Measurements from ENCODE around the gene C19orf25. TPM values are rescaled to one million over a fixed set of nuclear protein-coding genes. Genes with fewer than 3 reads are reported as not detected.

Gene C19orf25
- total and polyA plus RNA-seq, 7 donors: 8.1 to 45.0 (median 19.9) TPM

DNA sequence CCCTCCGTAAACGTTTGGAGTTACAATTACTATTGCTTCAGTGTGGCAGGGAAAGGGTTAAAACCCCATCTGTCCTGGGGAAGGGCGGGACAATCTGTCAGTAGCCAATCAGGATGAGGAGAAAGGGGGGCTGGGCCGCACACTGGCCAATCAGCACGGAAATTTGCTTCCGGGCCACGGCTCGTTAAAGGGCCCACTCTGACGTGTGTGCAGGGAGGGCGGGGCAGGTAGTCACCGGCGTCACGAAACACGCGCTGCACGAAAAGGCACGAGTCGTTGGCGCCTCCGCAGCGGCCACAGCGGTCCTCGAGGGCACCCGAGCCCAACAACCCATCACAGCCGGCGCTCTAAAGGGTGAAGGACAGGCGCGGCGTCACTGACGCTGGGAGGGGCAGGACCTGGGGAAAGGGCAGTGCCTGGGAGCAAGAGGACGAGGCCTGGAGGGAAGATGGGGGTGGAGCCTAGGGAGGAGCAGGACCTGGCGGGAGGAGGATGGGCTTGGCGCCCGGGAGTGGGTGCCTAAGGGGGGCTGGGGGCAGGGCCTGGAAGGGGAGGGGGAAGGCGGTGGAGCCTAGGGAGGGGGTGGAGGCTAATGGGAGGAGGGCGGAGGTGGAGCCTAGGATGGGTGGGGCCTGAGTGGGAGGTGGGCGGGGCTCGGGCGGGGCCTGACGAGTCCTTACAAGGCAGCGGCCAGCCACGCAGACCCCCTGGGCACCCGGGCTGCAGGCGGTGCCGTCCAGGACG, 28.9 kb upstream of the C19orf25 start:
- H3K9me3 ChIP-seq: no peaks in the 10 kb centered on the region
- H3K4me3 ChIP-seq: peak overlapping the region; percentile 64
- DNase-seq: peak; percentile 91 to 94
- intact Hi-C loops (cut with DNase I): loop anchor here in 1 of 2 donors (2.0 kb wide), 1 partner anchor 17 kb away; the partner anchor contains the start of genes PCSK4 and REEP6
- H3K4me1 ChIP-seq: peaks cover 20% of the 10 kb centered on the region
- peak; percentile 88 to 92 (median 91) for ATAC-seq
- peaks cover 0 to 7% of the 10 kb centered on the region in 2 donors for H3K36me3 ChIP-seq (ENCODE audit: insufficient read depth in 1 of 2, low read depth in 1 of 2)
- peaks cover 0 to 4% (median 3%) of the 10 kb centered on the region in 3 donors for H3K27me3 ChIP-seq (ENCODE audit: insufficient read depth in 3 of 3, low read length in 2 of 3)
- 1% methylated on average over 41 to 46 of the region's 46 CpGs for WGBS, 3 donors
- TF ChIP-seq, protein P1, sequence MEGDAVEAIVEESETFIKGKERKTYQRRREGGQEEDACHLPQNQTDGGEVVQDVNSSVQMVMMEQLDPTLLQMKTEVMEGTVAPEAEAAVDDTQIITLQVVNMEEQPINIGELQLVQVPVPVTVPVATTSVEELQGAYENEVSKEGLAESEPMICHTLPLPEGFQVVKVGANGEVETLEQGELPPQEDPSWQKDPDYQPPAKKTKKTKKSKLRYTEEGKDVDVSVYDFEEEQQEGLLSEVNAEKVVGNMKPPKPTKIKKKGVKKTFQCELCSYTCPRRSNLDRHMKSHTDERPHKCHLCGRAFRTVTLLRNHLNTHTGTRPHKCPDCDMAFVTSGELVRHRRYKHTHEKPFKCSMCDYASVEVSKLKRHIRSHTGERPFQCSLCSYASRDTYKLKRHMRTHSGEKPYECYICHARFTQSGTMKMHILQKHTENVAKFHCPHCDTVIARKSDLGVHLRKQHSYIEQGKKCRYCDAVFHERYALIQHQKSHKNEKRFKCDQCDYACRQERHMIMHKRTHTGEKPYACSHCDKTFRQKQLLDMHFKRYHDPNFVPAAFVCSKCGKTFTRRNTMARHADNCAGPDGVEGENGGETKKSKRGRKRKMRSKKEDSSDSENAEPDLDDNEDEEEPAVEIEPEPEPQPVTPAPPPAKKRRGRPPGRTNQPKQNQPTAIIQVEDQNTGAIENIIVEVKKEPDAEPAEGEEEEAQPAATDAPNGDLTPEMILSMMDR (IDR thresholded peaks at IDR 0.05): no peak
- peak overlapping the region; percentile 88 for H3K27ac ChIP-seq

DNA sequence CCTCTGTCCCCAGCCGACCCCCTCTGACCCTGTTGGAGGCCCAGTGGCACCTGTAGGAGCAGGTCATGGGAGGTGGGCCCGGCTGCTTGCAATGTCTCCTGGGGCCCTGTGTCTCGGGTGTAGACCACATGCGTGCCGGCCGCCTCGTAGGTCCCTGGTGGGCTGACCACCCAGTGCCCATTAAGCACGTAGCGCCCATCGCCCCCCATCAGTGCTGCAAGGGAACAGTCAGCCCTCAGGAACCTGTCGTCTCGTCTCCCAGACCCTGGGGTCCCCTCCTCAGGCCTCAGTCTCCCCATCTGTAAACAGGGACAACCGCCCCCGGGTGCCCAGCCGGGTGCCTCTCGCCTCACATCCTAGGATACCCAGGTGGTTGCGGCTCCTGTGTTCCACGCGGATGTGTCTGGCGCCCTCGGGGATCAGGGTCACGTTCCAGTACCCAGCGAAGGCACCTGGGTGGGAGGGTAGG, 28.2 kb upstream of the C19orf25 start:
- DNase-seq (no peak), ATAC-seq (peak in 1 of 4 donors; percentile 1)
- H3K27ac ChIP-seq: peak overlapping the region; percentile 88
- peaks cover 0 to 10% (median 2%) of the 10 kb centered on the region in 3 donors for H3K27me3 ChIP-seq (ENCODE audit: insufficient read depth in 3 of 3, low read length in 2 of 3)
- H3K4me3 ChIP-seq: peak overlapping the region; percentile 64
- no peaks in the 10 kb centered on the region for H3K9me3 ChIP-seq
- TF ChIP-seq, protein P1 (IDR thresholded peaks at IDR 0.05): no peak
- peaks cover 23% of the 10 kb centered on the region for H3K4me1 ChIP-seq
- peaks cover 0 to 7% of the 10 kb centered on the region in 2 donors for H3K36me3 ChIP-seq (ENCODE audit: insufficient read depth in 1 of 2, low read depth in 1 of 2)
- 52 to 65% (median 61%) methylated on average over 22 to 23 of the region's 23 CpGs for WGBS, 3 donors
- intact Hi-C loops (cut with DNase I): no loop called here

DNA sequence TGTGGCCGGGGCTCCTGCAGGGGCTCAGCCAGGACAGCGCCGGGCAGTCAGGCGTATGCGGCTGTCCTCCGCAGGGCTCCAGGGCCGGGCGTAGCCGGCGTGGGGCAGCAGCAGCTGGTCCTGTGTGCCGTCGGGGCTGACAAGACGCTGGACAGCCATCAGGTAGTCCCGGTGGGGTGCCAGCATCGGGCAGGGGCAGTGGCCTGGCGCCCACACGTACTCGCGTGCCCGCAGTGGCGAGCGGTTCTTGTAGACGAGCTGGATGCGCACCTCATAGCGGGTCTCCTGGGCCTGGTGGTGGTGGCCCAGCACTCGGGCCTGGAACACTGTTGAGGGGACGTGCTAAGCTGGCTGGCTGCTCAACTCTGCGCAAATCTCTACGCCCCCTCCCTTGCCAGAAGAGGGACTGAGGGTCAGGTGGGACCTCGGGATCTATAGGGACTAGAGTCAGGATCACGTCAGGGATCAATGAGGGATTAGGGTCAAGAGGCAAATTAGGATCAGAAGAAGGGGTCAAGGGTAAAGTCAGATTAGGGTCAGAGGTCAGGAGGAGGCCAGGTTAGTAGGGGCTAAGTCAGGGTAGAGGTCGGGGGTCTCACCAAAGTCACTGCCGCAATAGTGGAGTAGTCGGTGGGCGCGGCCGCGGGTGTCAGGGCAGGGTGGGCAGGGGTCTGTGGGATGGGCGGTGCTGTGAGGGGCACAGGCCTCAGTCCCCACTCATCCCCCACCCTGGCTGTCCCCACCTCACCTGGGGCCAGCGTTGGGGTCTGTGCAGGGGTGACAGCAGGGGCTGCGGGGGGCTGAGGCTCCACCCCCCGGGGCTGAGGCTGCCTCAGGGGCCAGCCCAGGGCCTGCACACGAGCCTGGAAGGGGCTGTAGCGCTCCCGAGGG, 27.2 kb upstream of the C19orf25 start:
- H3K36me3 ChIP-seq (ENCODE audit: insufficient read depth in 1 of 2, low read depth in 1 of 2): peaks cover 0 to 7% of the 10 kb centered on the region in 2 donors
- TF ChIP-seq, protein P1 (IDR thresholded peaks at IDR 0.05): no peak
- DNase-seq (no peak), ATAC-seq (no peak)
- peaks cover 17% of the 10 kb centered on the region for H3K4me1 ChIP-seq
- no peak overlapping the region for H3K27ac ChIP-seq
- intact Hi-C loops (cut with DNase I): no loop called here
- H3K9me3 ChIP-seq: no peaks in the 10 kb centered on the region
- 78 to 83% (median 82%) methylated on average over 33 to 45 of the region's 45 CpGs for WGBS, 3 donors
- no peak overlapping the region for H3K4me3 ChIP-seq
- H3K27me3 ChIP-seq (ENCODE audit: insufficient read depth in 3 of 3, low read length in 2 of 3): peaks cover 0 to 16% (median 6%) of the 10 kb centered on the region in 3 donors

DNA sequence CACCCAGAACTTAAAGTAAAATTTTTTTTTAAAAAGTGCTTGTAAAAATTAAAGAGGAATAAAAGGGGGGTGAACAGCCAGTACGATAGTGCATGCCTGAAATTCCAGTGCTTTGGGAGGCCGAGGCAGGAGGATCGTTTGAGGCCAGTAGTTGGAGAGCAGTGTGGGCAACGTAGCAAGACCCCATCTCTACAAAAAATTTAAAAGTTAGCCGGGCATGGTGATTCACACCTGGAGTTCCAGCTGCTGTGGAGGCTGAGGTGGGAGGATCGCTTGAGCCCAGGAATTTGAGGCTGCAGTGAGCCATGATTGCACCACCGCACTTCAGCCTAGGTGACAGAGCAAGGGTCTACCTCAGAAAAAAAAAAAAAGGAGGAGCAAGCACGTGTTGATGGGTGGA, 26.0 kb upstream of the C19orf25 start:
- Histone ChIP-seq H3K36me3 (ENCODE audit: insufficient read depth in 1 of 2, low read depth in 1 of 2) (peaks cover 0 to 7% of the 10 kb centered on the region in 2 donors), H3K4me1 (peaks cover 17% of the 10 kb centered on the region), H3K27me3 (ENCODE audit: insufficient read depth in 3 of 3, low read length in 2 of 3) (peaks cover 0 to 16% (median 6%) of the 10 kb centered on the region in 3 donors), H3K9me3 (no peaks in the 10 kb centered on the region), H3K27ac (no peak overlapping the region), H3K4me3 (no peak overlapping the region)
- intact Hi-C loops (cut with DNase I): no loop called here
- DNase-seq (no peak), ATAC-seq (no peak)
- TF ChIP-seq, protein P1 (IDR thresholded peaks at IDR 0.05): no peak
- WGBS, 3 donors: 63 to 78% (median 67%) methylated on average over 8 of the region's 8 CpGs

Measured in psoas muscle (tissue), 8 donors.